GM12878 (cell line): ENCODE results near the gene FTL. TPM values are rescaled to one million over a fixed set of nuclear protein-coding genes. Genes with fewer than 3 reads are reported as not detected.
A peak's percentile ranks its signal among the peaks of the same experiment; 100 is the strongest.

Source experiments
- ATAC-seq: fragments of 200-7000 bp; cut with Tn5 transposase; 3 replicates; pipeline ENCODE4 v1.9.1; 2020; ENCODE audit warnings: mild to moderate bottlenecking, moderate library complexity
- BruUV-seq: library from RNA; stranded (reverse); fragments of 400-500 nt; replicated peaks from 2 replicates; lab custom pipeline; 2021; lab: Mats Ljungman, UMichigan
- CTCF ChIA-PET: fragments of 300-600 bp; sonication (Branson Sonifier 250); formaldehyde crosslinking; extraction: SDS; loops from one replicate; lab custom pipeline; 2021; ENCODE audit warnings: inconsistent platforms; lab: Yijun Ruan, JAX
- POLR2A ChIA-PET: fragments of 350-600 bp; formaldehyde crosslinking; extraction: SDS; loops from one replicate; lab custom pipeline; 2021; ENCODE audit warnings: inconsistent platforms; lab: Charles Lee
- RAD21 ChIA-PET: fragments of 300-600 bp; sonication (Branson Sonifier 250); formaldehyde crosslinking; loops from one replicate; lab custom pipeline; 2023; ENCODE audit warnings: antibody characterized with exemption; ENCODE audit not compliant: unreplicated experiment; lab: Charles Lee
- SMC1A ChIA-PET: fragments of 300-600 bp; sonication (Branson Sonifier 250); formaldehyde crosslinking; loops from one replicate; lab custom pipeline; 2023; ENCODE audit not compliant: unreplicated experiment, uncharacterized antibody; lab: Charles Lee
- DNase-seq: peaks from one replicate; pipeline ENCODE4 v3.0.0-alpha.2; 2011; ENCODE audit warnings: low read depth, low spot score
- FAIRE-seq: peaks from 3 replicates; lab custom pipeline; 2011; peaks lifted over from hg19 to GRCh38; lab: Jason Lieb, UNC
- H2AFZ ChIP-seq: 2 replicates; pipeline ENCODE4 v1.6.0; 2011; ENCODE audit warnings: low read depth, low read length, control low read depth; ENCODE audit not compliant: control insufficient read depth
- H3K27ac ChIP-seq: 2 replicates; pipeline ENCODE4 v1.5.1; 2011; ENCODE audit warnings: control low read depth; ENCODE audit not compliant: control insufficient read depth, insufficient read depth
- H3K27me3 ChIP-seq, 2 experiments: replicated peaks in 1 of 2; 2 replicates each; pipeline versions ENCODE4 v1.6.0 to v1.6.1; 2011; ENCODE audit warnings: low read length in 1 of 2; ENCODE audit not compliant: control insufficient read depth in 2 of 2, insufficient read depth in 2 of 2
- H3K36me3 ChIP-seq, 2 experiments: 2 replicates each; pipeline ENCODE4 v1.5.1; 2011; ENCODE audit warnings: low read length in 1 of 2; ENCODE audit not compliant: control insufficient read depth in 2 of 2, insufficient read depth in 2 of 2
- H3K4me1 ChIP-seq: 2 replicates; pipeline ENCODE4 v1.6.1; 2011; ENCODE audit warnings: mild to moderate bottlenecking, low read length, moderate library complexity, mixed read lengths; ENCODE audit not compliant: control insufficient read depth, insufficient read depth
- H3K4me2 ChIP-seq: 2 replicates; pipeline ENCODE4 v1.6.0; 2011; ENCODE audit warnings: control low read depth; ENCODE audit not compliant: control insufficient read depth, insufficient read depth
- H3K4me3 ChIP-seq: fragments of 200-600 bp; sonication (generic); 2 replicates; pipeline ENCODE4 v1.5.1; 2016
- H3K79me2 ChIP-seq: 2 replicates; pipeline ENCODE4 v1.6.0; 2011; ENCODE audit warnings: low read length; ENCODE audit not compliant: control insufficient read depth, insufficient read depth
- H3K9ac ChIP-seq: 2 replicates; pipeline ENCODE4 v1.8.0; 2011; ENCODE audit warnings: low read length, control low read depth, mixed read lengths; ENCODE audit not compliant: control insufficient read depth, insufficient read depth
- H3K9me3 ChIP-seq: replicated peaks from 3 replicates; pipeline ENCODE4 v1.5.1; 2011; ENCODE audit warnings: mild to moderate bottlenecking, low read length; ENCODE audit not compliant: control insufficient read depth, insufficient read depth
- H4K20me1 ChIP-seq: 2 replicates; pipeline ENCODE4 v1.6.0; 2011; ENCODE audit not compliant: control insufficient read depth, insufficient read depth
- DPF2 ChIP-seq: fragments of 450-650 bp; IDR thresholded peaks from 2 replicates; pipeline ENCODE4 v1.6.1; 2017; ENCODE audit warnings: mild to moderate bottlenecking
- MEF2A ChIP-seq: IDR thresholded peaks from 2 replicates; pipeline ENCODE4 v1.6.1; 2011; ENCODE audit warnings: low read depth, mild to moderate bottlenecking, low read length, moderate library complexity; ENCODE audit not compliant: insufficient read depth
- MXI1 ChIP-seq: fragments of 150-350 bp; IDR thresholded peaks from 2 replicates; pipeline ENCODE4 v1.6.1; 2011; ENCODE audit warnings: low read depth, mild to moderate bottlenecking, inconsistent platforms, low read length, improper control_type of control experiment
- POLR2AphosphoS2 ChIP-seq: IDR thresholded peaks from 2 replicates; pipeline ENCODE4 v1.6.1; 2011; ENCODE audit warnings: low read depth, mild to moderate bottlenecking, low read length, improper control_type of control experiment, moderate library complexity
- RBBP5 ChIP-seq: fragments of 200-600 bp; sonication (generic); conservative IDR thresholded peaks from 2 replicates; pipeline ENCODE4 v1.6.1; 2016
- TCF12 ChIP-seq: IDR thresholded peaks from 2 replicates; pipeline ENCODE4 v1.6.1; 2011; ENCODE audit warnings: low read depth, mild to moderate bottlenecking, low read length
- WRNIP1 ChIP-seq: IDR thresholded peaks from 2 replicates; pipeline ENCODE4 v1.6.1; 2011; ENCODE audit warnings: low read depth, low read length, improper control_type of control experiment, borderline replicate concordance
- ZNF592 ChIP-seq: fragments of 450-650 bp; IDR thresholded peaks from 2 replicates; pipeline ENCODE4 v1.6.1; 2017; ENCODE audit warnings: mild to moderate bottlenecking, moderate library complexity
- WGBS: methylation state at CpG from one replicate; pipeline ENCODE4 v1.1.6; 2016; ENCODE audit warnings: low lambda C conversion rate; ENCODE audit not compliant: insufficient replicate concordance, insufficient coverage; ENCODE audit errors: missing lambda C conversion rate; 5-methylcytosine and 5-hydroxymethylcytosine counted together
- in situ Hi-C: fragments of 300-500 bp; cut with MboI; formaldehyde crosslinking; loops from 9 replicates; pipeline ENCODE4 v1.14.3; 2018; ENCODE audit warnings: mixed read lengths
- intact Hi-C: fragments of 100-400 bp; cut with micrococcal nuclease; formaldehyde crosslinking; loops from one replicate; pipeline ENCODE4 v1.14.2; 2022; ENCODE audit not compliant: unreplicated experiment
- polyA plus RNA-seq, 11 experiments: library from polyadenylated mRNA; depleted of rRNA in 4 of 11; unstranded in 6 of 11; stranded (reverse) in 5 of 11; fragments of >200 nt; fragmentation: Nextera tagmentation in 4 of 11; fragmentation: Illumina TruSeq in 1 of 11; extraction: Ambion mirVana in 4 of 11; extraction: Trizol in 1 of 11; gene quantifications; 1 replicate in 1 of 11; 2 replicates in 10 of 11; pipeline versions ENCODE4 v1.2.1 to v1.2.3, GENCODE V29; 2011 to 2016; ENCODE audit warnings: inconsistent platforms in 2 of 11, missing spikeins in 2 of 11, low read depth in 1 of 11
- total RNA-seq, 4 experiments: library from RNA; depleted of rRNA in 3 of 4; stranded (reverse); fragments of >200 nt in 3 of 4; fragmentation: Illumina TruSeq in 1 of 4; extraction: Trizol in 1 of 4; gene quantifications; 2 replicates each; pipeline versions ENCODE4 v1.2.1 to v1.2.3, GENCODE V29; 2013 to 2021
- TF ChIP-seq, protein P1 (sequence below): fragments of 450-650 bp; formaldehyde crosslinking; IDR thresholded peaks from 2 replicates; pipeline ENCODE4 v1.4.0; 2022; ENCODE audit warnings: mild to moderate bottlenecking, moderate library complexity

The FTL gene
- total and polyA plus RNA-seq, 10 of the 15 experiments (the other 5 are each of a cell fraction or from before 2014, with no cell fraction given), result 364 to 8,913 (median 1,595) TPM

- TF ChIP-seq WRNIP1 (no peak), MEF2A (no peak), DPF2 (no peak), RBBP5 (no peak), MXI1 (no peak), TCF12 (no peak)
- TF ChIP-seq, protein P1, sequence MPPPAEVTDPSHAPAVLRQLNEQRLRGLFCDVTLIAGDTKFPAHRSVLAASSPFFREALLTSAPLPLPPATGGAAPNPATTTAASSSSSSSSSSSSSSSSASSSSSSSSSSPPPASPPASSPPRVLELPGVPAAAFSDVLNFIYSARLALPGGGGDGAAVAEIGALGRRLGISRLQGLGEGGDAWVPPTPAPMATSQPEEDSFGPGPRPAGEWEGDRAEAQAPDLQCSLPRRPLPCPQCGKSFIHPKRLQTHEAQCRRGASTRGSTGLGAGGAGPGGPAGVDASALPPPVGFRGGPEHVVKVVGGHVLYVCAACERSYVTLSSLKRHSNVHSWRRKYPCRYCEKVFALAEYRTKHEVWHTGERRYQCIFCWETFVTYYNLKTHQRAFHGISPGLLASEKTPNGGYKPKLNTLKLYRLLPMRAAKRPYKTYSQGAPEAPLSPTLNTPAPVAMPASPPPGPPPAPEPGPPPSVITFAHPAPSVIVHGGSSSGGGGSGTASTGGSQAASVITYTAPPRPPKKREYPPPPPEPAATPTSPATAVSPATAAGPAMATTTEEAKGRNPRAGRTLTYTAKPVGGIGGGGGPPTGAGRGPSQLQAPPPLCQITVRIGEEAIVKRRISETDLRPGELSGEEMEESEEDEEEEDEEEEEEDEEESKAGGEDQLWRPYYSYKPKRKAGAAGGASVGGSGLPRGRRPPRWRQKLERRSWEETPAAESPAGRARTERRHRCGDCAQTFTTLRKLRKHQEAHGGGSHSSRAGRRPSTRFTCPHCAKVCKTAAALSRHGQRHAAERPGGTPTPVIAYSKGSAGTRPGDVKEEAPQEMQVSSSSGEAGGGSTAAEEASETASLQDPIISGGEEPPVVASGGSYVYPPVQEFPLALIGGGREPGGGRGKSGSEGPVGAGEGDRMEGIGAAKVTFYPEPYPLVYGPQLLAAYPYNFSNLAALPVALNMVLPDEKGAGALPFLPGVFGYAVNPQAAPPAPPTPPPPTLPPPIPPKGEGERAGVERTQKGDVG (CRISPR knock-in tag), result no peak
Measured at GRCh38 chr19:48967346-48968178, 2.5 kb downstream of the FTL start (continued).

DNA sequence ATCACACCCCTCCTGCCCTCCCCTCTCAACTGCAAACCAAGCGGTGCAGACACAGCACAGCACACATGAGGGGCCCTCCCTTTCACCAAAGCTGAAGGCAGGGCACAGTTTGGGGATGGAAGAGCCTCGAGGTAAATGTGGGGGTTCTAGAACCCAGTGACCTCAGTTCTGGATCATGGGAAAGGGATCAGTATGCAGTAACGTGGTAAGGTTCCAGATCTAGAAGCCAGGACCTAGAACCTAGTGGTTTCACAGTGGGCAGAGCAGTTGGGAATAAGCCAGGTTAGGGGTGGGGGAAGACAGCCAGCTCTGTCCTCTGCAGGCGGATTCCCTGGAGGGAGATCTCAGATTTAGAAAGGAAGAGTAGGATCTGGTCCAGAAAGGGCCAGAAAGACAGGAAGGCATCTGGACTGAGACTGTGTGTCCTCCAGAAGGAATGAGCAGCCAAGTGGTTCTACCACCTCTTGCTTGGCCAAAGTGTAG lies 3.1 kb downstream of the FTL start:
- ChIA-PET CTCF (interaction anchor here (0.6 to 3.1 kb wide), 9 partner anchors 25 to 322 kb away, joined by 3 to 31 read pairs (median 4); partner anchors contain the start of genes CA11, GYS1 and RUVBL2), SMC1A (interaction anchor here (1.0 to 3.2 kb wide), 10 partner anchors 10 to 180 kb away, joined by 4 to 28 read pairs (median 6); partner anchors contain the start of genes GYS1, HSD17B14 and RUVBL2), POLR2A (interaction anchor here (0.9 to 4.0 kb wide), 5 partner anchors 11 to 94 kb away, joined by 3 to 53 read pairs (median 15); partner anchors contain the start of genes BAX, GYS1, PPP1R15A and RUVBL2), RAD21 (interaction anchor here (0.9 to 1.2 kb wide), 4 partner anchors 25 to 126 kb away, joined by 4 to 5 read pairs (median 5); partner anchors contain the start of genes GYS1, PPP1R15A and RUVBL2)
- WGBS, result 75% methylated on average over 4 of the region's 4 CpGs
- BruUV-seq, result TSS peak; percentile 35
- ATAC-seq, result no peak
- Histone ChIP-seq H3K27me3 (no peaks in the 10 kb centered on the region), H3K9ac (no peak overlapping the region; the same call in 1 of the 2 replicates), H3K79me2 (peaks cover 33% of the 10 kb centered on the region), H3K36me3 (peaks cover 5 to 34% of the 10 kb centered on the region in 2 experiments), H3K4me1 (peaks cover 31% of the 10 kb centered on the region), H3K4me3 (no peak overlapping the region), H4K20me1 (no peaks in the 10 kb centered on the region), H3K4me2 (peak overlapping the region; percentile 99; the same call in 1 of the 2 replicates)
- intact Hi-C loops (loop anchor here (10.0 kb wide), 1 partner anchor 333 kb away; the partner anchor contains the start of gene DBP), in situ Hi-C loops (no loop called here)
- TF ChIP-seq POLR2AphosphoS2 (0 out of 2 replicates have a peak, but pooled peaks have one; percentile 33), ZNF592 (no peak)
- TF ChIP-seq, all 136 proteins: peak for 1
- H2AFZ ChIP-seq, result no peak overlapping the region
- no peak for DNase-seq
- FAIRE-seq, result no peak
- H3K9me3 ChIP-seq, result no peaks in the 10 kb centered on the region
- H3K27ac ChIP-seq, result peak overlapping the region; percentile 61
